ENCODE results near the gene AK8. TPM values are rescaled to one million over a fixed set of nuclear protein-coding genes. Genes with fewer than 3 reads are reported as not detected.

Gene AK8
- total RNA-seq, 3 donors from 2014 or later (not counting 1 experiment from before 2014, with no cell fraction given), result 0.14 to 0.21 (median 0.18) TPM

DNA sequence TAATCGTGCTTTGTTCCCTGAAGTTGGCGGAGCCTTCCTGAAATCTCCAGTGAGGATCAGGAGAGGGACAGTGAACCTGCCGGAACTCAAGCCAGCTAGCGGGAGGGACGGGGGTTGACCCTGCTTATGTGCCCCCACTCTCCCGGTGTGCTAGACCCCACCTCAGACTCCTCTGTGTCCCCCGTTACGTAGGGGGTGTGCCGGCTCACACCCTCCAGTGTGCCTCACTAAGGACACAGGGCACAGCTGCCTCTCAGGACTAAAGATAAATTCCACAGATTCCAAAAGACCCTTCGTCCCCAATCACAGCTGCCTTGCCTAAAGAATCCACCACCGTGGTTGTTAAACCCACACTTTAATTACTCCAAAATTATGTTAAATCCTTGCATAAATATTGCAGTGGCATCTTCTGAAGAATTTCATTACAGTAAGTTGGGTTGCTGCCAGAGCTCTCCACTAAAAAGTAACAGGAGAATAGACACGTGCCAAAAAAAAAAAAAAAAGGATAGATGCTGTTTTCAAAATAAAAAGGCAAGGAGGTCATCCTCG lies 134.1 kb downstream of the AK8 start:
- no peaks in the 10 kb centered on the region for H3K36me3 ChIP-seq (ENCODE audit: control insufficient read depth, insufficient read depth, low read length)
- H3K27me3 ChIP-seq (ENCODE audit: control insufficient read depth, insufficient read depth, low read length), result peaks cover 2% of the 10 kb centered on the region
- Mint-ChIP-seq H3K4me1 (no peaks in the 10 kb centered on the region), H3K4me3 (no peak overlapping the region), H3K27me3 (ENCODE audit: low read depth in 2 of 2) (peaks cover 29 to 52% of the 10 kb centered on the region in 2 donors), H3K36me3 (no peaks in the 10 kb centered on the region), H3K9me3 (no peaks in the 10 kb centered on the region), H3K27ac (no peak overlapping the region)
- TF ChIP-seq, protein P1, sequence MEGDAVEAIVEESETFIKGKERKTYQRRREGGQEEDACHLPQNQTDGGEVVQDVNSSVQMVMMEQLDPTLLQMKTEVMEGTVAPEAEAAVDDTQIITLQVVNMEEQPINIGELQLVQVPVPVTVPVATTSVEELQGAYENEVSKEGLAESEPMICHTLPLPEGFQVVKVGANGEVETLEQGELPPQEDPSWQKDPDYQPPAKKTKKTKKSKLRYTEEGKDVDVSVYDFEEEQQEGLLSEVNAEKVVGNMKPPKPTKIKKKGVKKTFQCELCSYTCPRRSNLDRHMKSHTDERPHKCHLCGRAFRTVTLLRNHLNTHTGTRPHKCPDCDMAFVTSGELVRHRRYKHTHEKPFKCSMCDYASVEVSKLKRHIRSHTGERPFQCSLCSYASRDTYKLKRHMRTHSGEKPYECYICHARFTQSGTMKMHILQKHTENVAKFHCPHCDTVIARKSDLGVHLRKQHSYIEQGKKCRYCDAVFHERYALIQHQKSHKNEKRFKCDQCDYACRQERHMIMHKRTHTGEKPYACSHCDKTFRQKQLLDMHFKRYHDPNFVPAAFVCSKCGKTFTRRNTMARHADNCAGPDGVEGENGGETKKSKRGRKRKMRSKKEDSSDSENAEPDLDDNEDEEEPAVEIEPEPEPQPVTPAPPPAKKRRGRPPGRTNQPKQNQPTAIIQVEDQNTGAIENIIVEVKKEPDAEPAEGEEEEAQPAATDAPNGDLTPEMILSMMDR (IDR thresholded peaks at IDR 0.05), result no peak
- H3K4me1 ChIP-seq (ENCODE audit: control insufficient read depth, insufficient read depth, low read length), result no peaks in the 10 kb centered on the region
- intact Hi-C loops (cut with micrococcal nuclease), result no loop called here
- WGBS (ENCODE audit: insufficient coverage), result 73% methylated on average over 13 of the region's 13 CpGs
- H3K27ac ChIP-seq (ENCODE audit: low read length), result no peak overlapping the region
- no peaks in the 10 kb centered on the region for H3K9me3 ChIP-seq (ENCODE audit: control insufficient read depth, insufficient read depth, low read length)
- DNase-seq, result no peak
- H3K4me3 ChIP-seq (ENCODE audit: low read length), result no peak overlapping the region
- no peak for ATAC-seq

DNA sequence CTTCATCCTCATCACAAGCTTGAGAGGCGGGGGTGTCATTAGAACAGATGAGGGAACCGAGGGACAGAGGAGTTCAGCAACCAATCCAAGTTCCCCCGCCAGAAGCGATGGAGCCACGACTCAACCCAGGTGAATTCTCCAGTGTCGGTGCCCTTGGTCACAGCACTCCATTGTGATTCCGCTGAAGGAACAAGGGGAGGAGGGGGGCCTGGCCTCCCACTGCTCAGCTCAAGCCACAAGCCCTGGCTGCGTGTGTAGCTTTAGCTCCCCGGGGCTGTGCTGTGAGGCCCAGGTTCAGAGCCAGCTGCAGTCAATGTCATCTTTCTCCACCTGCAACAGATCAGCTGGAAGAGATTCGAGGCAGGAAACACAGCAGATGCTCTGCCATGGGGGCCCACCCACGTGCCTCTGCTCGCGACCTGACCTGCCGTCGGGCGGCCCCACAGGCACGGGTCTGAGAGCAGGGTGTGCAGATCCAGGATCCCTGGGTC lies 135.2 kb downstream of the AK8 start:
- intact Hi-C loops (cut with micrococcal nuclease), result no loop called here
- Mint-ChIP-seq H3K36me3 (no peaks in the 10 kb centered on the region), H3K4me1 (no peaks in the 10 kb centered on the region), H3K27ac (no peak overlapping the region), H3K4me3 (no peak overlapping the region), H3K27me3 (ENCODE audit: low read depth in 2 of 2) (peaks cover 29 to 52% of the 10 kb centered on the region in 2 donors), H3K9me3 (no peaks in the 10 kb centered on the region)
- H3K36me3 ChIP-seq (ENCODE audit: control insufficient read depth, insufficient read depth, low read length), result no peaks in the 10 kb centered on the region
- 71% methylated on average over 17 of the region's 17 CpGs for WGBS (ENCODE audit: insufficient coverage)
- no peak for ATAC-seq
- TF ChIP-seq, protein P1 (IDR thresholded peaks at IDR 0.05), result no peak
- H3K4me1 ChIP-seq (ENCODE audit: control insufficient read depth, insufficient read depth, low read length), result no peaks in the 10 kb centered on the region
- H3K27me3 ChIP-seq (ENCODE audit: control insufficient read depth, insufficient read depth, low read length), result peaks cover 2% of the 10 kb centered on the region
- DNase-seq, result no peak
- no peak overlapping the region for H3K4me3 ChIP-seq (ENCODE audit: low read length)
- H3K9me3 ChIP-seq (ENCODE audit: control insufficient read depth, insufficient read depth, low read length), result no peaks in the 10 kb centered on the region
- H3K27ac ChIP-seq (ENCODE audit: low read length), result no peak overlapping the region

DNA sequence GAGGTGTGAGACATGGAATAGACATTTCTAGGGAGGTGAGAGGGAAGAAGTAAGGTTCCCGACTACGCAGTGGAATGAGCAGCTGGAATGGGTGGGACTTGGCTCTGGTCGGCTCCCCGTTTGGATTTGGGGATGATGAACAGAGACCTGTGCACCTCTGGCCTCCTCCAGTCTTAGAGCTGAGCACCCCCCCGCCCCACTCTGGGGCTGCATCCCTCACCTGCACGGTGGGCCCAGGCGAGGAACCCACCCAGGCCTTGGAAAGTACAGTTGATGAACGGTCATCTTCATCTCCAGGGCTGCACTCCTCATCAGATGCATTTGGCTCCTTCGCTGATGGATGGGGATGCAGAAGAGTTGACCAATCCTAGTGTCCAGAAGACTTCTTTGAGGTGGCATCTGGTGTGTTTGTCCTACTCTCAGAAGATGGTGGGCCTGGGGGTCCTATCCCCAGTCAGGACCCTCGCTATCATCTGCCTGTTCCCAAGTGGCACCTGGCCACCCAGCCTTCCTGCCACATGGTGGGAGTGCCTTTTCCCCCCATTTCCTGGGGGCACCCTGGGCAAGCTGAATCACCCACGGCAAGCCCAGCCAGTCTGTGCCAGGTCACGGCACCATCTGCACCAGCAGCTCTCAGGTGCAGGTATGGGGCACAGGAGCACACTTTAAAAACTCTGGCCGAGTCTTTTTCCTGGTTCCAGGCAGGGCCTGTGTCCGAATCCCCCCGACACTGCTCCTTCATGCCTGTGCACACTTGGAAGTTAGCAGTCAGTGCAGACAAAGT lies 137.4 kb downstream of the AK8 start:
- Mint-ChIP-seq H3K36me3 (no peaks in the 10 kb centered on the region), H3K9me3 (no peaks in the 10 kb centered on the region), H3K27ac (no peak overlapping the region), H3K4me3 (no peak overlapping the region), H3K4me1 (no peaks in the 10 kb centered on the region), H3K27me3 (ENCODE audit: low read depth in 2 of 2) (peaks cover 27 to 43% of the 10 kb centered on the region in 2 donors)
- Histone ChIP-seq H3K36me3 (ENCODE audit: control insufficient read depth, insufficient read depth, low read length) (no peaks in the 10 kb centered on the region), H3K27ac (ENCODE audit: low read length) (no peak overlapping the region), H3K27me3 (ENCODE audit: control insufficient read depth, insufficient read depth, low read length) (peaks cover 2% of the 10 kb centered on the region), H3K4me3 (ENCODE audit: low read length) (no peak overlapping the region), H3K4me1 (ENCODE audit: control insufficient read depth, insufficient read depth, low read length) (no peaks in the 10 kb centered on the region), H3K9me3 (ENCODE audit: control insufficient read depth, insufficient read depth, low read length) (no peaks in the 10 kb centered on the region)
- WGBS (ENCODE audit: insufficient coverage), result 91% methylated on average over 15 of the region's 15 CpGs
- intact Hi-C loops (cut with micrococcal nuclease), result no loop called here
- TF ChIP-seq, protein P1 (IDR thresholded peaks at IDR 0.05), result no peak
- no peak for ATAC-seq
- DNase-seq, result no peak

All from natural killer cell (primary cell).